ENCODE measurements around the gene RELA.
A peak's percentile ranks its signal among the peaks of the same experiment; 100 is the strongest.

Gene RELA

DNA sequence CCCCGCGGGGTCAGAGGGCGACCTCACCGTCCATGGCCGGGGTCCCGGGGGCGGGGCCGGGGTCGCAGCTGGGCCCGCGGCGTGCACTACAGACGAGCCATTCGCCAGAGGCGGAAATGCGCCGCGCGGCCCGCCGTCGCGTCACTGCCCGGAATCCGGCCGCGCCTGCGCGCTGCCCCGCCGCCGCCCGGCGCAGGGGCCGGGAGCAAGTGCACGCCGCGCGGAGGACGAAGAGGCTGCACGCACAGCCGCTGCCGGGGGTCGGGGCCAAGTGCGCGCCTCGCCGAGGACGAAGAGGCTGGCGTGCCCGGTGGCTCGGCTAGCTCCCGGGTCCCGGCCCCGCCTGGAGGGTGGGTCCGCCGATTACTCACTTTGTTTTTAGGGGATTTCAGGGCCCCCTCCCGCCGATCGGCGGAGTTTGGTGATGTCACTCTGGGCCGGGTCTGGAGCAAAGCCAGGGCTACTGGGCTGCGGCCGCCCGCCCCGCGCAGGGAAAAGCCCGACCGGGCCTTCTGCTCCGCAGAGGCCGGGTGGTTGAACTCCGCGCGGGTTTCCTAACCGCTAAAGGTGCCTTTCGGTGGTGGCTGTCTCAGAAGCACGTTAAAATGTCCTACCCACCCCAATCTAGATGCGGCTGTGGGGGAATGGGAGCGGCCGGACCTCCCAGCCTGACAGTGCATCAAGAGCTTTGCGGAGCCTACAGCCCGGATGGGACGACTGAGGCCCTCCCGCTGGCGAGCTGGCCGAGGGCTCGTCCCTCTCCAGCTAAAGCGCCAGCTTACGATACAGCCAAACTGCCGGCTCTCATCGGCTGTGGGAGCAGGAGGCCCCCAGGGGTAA is at the start of gene RELA:
RELA (minus strand) TSS at position 118 of the 840 bp plus-strand sequence; CDS start at position 34, 84 bp downstream.
- Histone ChIP-seq H3K27ac (ENCODE audit: low read length) (peak within 1 kb of the TSS; percentile 89), H3K79me2 (ENCODE audit: low read length) (peaks cover 22% of the 10 kb centered on the region), H4K20me1 (ENCODE audit: insufficient read depth, low read length) (peaks cover 4% of the 10 kb centered on the region; the same call in 1 of the 2 replicates), H3K4me1 (ENCODE audit: low read length) (peaks cover 11% of the 10 kb centered on the region), H3K4me3 (ENCODE audit: low read length) (peak within 1 kb of the TSS; percentile 97), H3K9me3 (ENCODE audit: insufficient read depth, low read length) (no peaks in the 10 kb centered on the region), H3K9ac (ENCODE audit: low read length) (peak within 1 kb of the TSS; percentile 95), H3K36me3 (replicated peaks; ENCODE audit: low read depth, low read length) (peaks cover 31% of the 10 kb centered on the region), H3K4me2 (ENCODE audit: low read length) (peak within 1 kb of the TSS; percentile 95), H2AFZ (ENCODE audit: low read depth, low read length) (peak within 1 kb of the TSS; percentile 2; the same call in 1 of the 2 replicates), H3K27me3 (ENCODE audit: low read depth, low read length) (no peaks in the 10 kb centered on the region)
- TF ChIP-seq EZH2phosphoT487 (IDR thresholded peaks at IDR 0.05; ENCODE audit: low read depth), result no peak
- TF ChIP-seq, protein P1, sequence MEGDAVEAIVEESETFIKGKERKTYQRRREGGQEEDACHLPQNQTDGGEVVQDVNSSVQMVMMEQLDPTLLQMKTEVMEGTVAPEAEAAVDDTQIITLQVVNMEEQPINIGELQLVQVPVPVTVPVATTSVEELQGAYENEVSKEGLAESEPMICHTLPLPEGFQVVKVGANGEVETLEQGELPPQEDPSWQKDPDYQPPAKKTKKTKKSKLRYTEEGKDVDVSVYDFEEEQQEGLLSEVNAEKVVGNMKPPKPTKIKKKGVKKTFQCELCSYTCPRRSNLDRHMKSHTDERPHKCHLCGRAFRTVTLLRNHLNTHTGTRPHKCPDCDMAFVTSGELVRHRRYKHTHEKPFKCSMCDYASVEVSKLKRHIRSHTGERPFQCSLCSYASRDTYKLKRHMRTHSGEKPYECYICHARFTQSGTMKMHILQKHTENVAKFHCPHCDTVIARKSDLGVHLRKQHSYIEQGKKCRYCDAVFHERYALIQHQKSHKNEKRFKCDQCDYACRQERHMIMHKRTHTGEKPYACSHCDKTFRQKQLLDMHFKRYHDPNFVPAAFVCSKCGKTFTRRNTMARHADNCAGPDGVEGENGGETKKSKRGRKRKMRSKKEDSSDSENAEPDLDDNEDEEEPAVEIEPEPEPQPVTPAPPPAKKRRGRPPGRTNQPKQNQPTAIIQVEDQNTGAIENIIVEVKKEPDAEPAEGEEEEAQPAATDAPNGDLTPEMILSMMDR (IDR thresholded peaks at IDR 0.05; ENCODE audit: low read depth, low read length), result no peak

DNA sequence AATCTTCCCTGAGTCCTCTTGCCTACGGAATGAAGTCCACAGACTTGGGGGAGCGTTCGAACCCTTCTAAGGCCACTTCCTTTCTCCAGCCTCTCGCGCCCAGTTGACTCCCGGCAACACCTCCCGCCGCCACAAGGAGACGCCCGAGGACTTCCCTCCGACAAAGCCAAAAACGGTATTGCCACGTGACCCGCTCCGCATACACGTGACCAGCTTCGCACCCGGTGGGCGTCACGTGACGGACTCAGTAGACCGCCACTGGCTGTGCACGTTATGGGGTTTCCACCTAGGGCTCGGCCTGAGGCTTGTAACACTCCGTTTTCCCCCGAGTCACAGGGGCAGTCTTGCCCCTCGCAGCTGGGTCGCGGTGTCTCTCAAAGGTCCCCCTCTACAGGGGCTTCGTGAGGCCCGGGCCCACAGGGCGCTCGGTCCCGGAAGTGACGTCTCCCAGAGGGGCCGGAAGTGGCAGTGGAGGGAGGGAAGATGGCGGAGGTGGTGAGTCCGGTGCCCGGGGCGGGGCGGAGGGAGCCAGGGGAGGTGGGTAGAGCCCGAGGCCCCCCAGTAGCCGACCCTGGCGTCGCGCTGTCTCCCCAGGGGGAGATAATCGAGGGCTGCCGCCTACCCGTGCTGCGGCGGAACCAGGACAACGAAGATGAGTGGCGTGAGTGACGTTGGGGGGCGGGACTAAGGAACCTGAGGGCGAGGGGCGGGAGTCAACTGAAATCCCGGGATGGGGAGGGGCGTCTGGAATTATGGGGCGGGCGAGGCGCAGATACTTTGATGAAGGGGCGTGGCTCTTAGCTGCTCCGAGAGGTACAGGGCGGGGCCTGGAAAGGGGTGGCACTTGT is 49.3 kb upstream of the RELA start, which contains the start of gene KAT5:
KAT5 (plus strand) TSS at position 468 of the 848 bp plus-strand sequence; CDS start at position 484, 16 bp downstream.
- Histone ChIP-seq H3K27me3 (ENCODE audit: low read depth, low read length) (no peaks in the 10 kb centered on the region), H3K4me2 (ENCODE audit: low read length) (peak within 1 kb of the TSS; percentile 90), H3K79me2 (ENCODE audit: low read length) (peaks cover 13% of the 10 kb centered on the region), H3K9me3 (ENCODE audit: insufficient read depth, low read length) (no peaks in the 10 kb centered on the region), H3K36me3 (replicated peaks; ENCODE audit: low read depth, low read length) (peaks cover 32% of the 10 kb centered on the region), H3K27ac (ENCODE audit: low read length) (peak within 1 kb of the TSS; percentile 83), H2AFZ (ENCODE audit: low read depth, low read length) (peak within 1 kb of the TSS; percentile 99), H3K4me1 (ENCODE audit: low read length) (peaks cover 9% of the 10 kb centered on the region), H4K20me1 (ENCODE audit: insufficient read depth, low read length) (no peaks in the 10 kb centered on the region), H3K9ac (ENCODE audit: low read length) (peak within 1 kb of the TSS; percentile 89), H3K4me3 (ENCODE audit: low read length) (peak within 1 kb of the TSS; percentile 84)
- TF ChIP-seq, protein P1 (IDR thresholded peaks at IDR 0.05; ENCODE audit: low read depth, low read length), result peak; percentile 85
- TF ChIP-seq EZH2phosphoT487 (IDR thresholded peaks at IDR 0.05; ENCODE audit: low read depth), result no peak

DNA sequence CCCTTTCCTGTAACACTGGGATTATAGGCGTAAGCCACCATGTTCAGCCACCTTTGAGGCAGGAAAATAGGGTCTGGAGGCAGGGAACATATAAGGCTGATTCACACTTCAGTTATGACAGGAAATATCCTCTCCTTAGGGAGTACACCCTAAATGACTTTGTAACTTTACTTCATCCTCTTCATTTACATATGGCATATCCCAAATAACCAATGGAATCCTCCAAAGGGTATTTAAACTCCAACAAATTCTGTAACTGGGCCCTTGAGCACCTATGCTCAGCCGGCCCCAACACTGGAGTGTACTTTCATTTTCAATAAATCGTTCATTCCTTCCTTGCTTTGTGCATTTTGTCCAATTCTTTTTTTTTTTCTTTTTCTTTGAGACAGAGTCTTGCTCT is 47.7 kb upstream of the RELA start:
- Histone ChIP-seq H3K27ac (ENCODE audit: low read length) (no peak overlapping the region), H3K36me3 (replicated peaks; ENCODE audit: low read depth, low read length) (peaks cover 20% of the 10 kb centered on the region), H2AFZ (ENCODE audit: low read depth, low read length) (no peak overlapping the region), H3K9ac (ENCODE audit: low read length) (no peak overlapping the region), H3K9me3 (ENCODE audit: insufficient read depth, low read length) (no peaks in the 10 kb centered on the region), H3K4me2 (ENCODE audit: low read length) (no peak overlapping the region), H4K20me1 (ENCODE audit: insufficient read depth, low read length) (no peaks in the 10 kb centered on the region), H3K4me1 (ENCODE audit: low read length) (peaks cover 17% of the 10 kb centered on the region), H3K4me3 (ENCODE audit: low read length) (no peak overlapping the region), H3K27me3 (ENCODE audit: low read depth, low read length) (peaks cover 4% of the 10 kb centered on the region; the same call in 1 of the 2 replicates), H3K79me2 (ENCODE audit: low read length) (peaks cover 13% of the 10 kb centered on the region)
- TF ChIP-seq, protein P1 (IDR thresholded peaks at IDR 0.05; ENCODE audit: low read depth, low read length), result no peak
- TF ChIP-seq EZH2phosphoT487 (IDR thresholded peaks at IDR 0.05; ENCODE audit: low read depth), result no peak
